ENCODE measurements around the gene TRANK1.
"Not testable (repeated sequence)": the region's sequence is repeated elsewhere in the genome, so short reads cannot be mapped to it uniquely, and the experiment has no call there.

Gene TRANK1

GRCh38 chr3:36881735-36882134 is 63.1 kb downstream of the TRANK1 start:
- no peak for DNase-seq

- not testable (repeated sequence) for DNase-seq
Measured at GRCh38 chr3:36879842-36880241, 65.0 kb downstream of the TRANK1 start.

GRCh38 chr3:36877930-36878685 is 66.7 kb downstream of the TRANK1 start:
- no peak for DNase-seq

- DNase-seq = no peak
Measured at GRCh38 chr3:36876181-36876936, 68.5 kb downstream of the TRANK1 start.

- DNase-seq = no peak
Measured at GRCh38 chr3:36875397-36875796, 69.5 kb downstream of the TRANK1 start.

- DNase-seq = no peak
Measured at GRCh38 chr3:36874424-36874823, 70.4 kb downstream of the TRANK1 start.

- DNase-seq = no peak
Measured at GRCh38 chr3:36871379-36872126, 73.3 kb downstream of the TRANK1 start.

- peak; percentile 31 for DNase-seq
Measured at GRCh38 chr3:36868614-36869436, 76.0 kb downstream of the TRANK1 start.

- no peak for DNase-seq
Measured at GRCh38 chr3:36867810-36868209, 77.0 kb downstream of the TRANK1 start.

GRCh38 chr3:36866368-36866767 is 78.5 kb downstream of the TRANK1 start:
- DNase-seq = no peak

- no peak for DNase-seq
Measured at GRCh38 chr3:36864180-36865053, 80.4 kb downstream of the TRANK1 start.

GRCh38 chr3:36862076-36862755 is 82.6 kb downstream of the TRANK1 start:
- no peak for DNase-seq

GRCh38 chr3:36859494-36859893 is 85.4 kb downstream of the TRANK1 start:
- no peak for DNase-seq

- no peak for DNase-seq
Measured at GRCh38 chr3:36852071-36852470, 92.8 kb downstream of the TRANK1 start.

GRCh38 chr3:36850743-36851142 is 94.1 kb downstream of the TRANK1 start:
- DNase-seq = no peak

GRCh38 chr3:36846406-36846805 is 98.4 kb downstream of the TRANK1 start:
- no peak for DNase-seq

- DNase-seq = peak; percentile 70
Measured at GRCh38 chr3:36843065-36844051, 101.5 kb downstream of the TRANK1 start.

GRCh38 chr3:36842275-36842674 is 102.6 kb downstream of the TRANK1 start:
- no peak for DNase-seq

GRCh38 chr3:36840453-36840921 is 104.4 kb downstream of the TRANK1 start:
- no peak for DNase-seq

GRCh38 chr3:36837089-36837488 is 107.8 kb downstream of the TRANK1 start:
- DNase-seq = no peak
